Stomach smooth muscle (tissue), 2 donors: ENCODE measurements around the gene WWTR1.

ENCODE experiments used
- H3K27ac ChIP-seq: one replicate; pipeline ENCODE4 v1.7.0; 2013; ENCODE audit warnings: mild to moderate bottlenecking, low read length, inconsistent platforms
- H3K27me3 ChIP-seq, 2 donors: one replicate each; pipeline ENCODE4 v1.7.0; 2013; ENCODE audit warnings: low read length in 2 of 2; ENCODE audit not compliant: insufficient read depth in 2 of 2, control insufficient read depth in 1 of 2
- H3K36me3 ChIP-seq, 2 donors: one replicate each; pipeline ENCODE4 v1.7.0; 2013; ENCODE audit warnings: low read length in 2 of 2; ENCODE audit not compliant: control insufficient read depth in 2 of 2, insufficient read depth in 2 of 2
- H3K4me1 ChIP-seq: one replicate; pipeline ENCODE4 v1.7.0; 2013; ENCODE audit warnings: low read length; ENCODE audit not compliant: control insufficient read depth, insufficient read depth
- H3K4me3 ChIP-seq, 2 donors: one replicate each; pipeline ENCODE4 v1.7.0; 2013; ENCODE audit warnings: low read length in 2 of 2
- H3K9ac ChIP-seq, 2 donors: one replicate each; pipeline ENCODE4 v1.7.0; 2013; ENCODE audit warnings: low read length in 2 of 2, mild to moderate bottlenecking in 1 of 2
- H3K9me3 ChIP-seq, 2 donors: one replicate each; pipeline ENCODE4 v1.7.0; 2013; ENCODE audit warnings: low read length in 2 of 2; ENCODE audit not compliant: control insufficient read depth in 2 of 2
- donor health status: healthy.
- donor health status: Pancreatic carcinoma.

Gene WWTR1

DNA sequence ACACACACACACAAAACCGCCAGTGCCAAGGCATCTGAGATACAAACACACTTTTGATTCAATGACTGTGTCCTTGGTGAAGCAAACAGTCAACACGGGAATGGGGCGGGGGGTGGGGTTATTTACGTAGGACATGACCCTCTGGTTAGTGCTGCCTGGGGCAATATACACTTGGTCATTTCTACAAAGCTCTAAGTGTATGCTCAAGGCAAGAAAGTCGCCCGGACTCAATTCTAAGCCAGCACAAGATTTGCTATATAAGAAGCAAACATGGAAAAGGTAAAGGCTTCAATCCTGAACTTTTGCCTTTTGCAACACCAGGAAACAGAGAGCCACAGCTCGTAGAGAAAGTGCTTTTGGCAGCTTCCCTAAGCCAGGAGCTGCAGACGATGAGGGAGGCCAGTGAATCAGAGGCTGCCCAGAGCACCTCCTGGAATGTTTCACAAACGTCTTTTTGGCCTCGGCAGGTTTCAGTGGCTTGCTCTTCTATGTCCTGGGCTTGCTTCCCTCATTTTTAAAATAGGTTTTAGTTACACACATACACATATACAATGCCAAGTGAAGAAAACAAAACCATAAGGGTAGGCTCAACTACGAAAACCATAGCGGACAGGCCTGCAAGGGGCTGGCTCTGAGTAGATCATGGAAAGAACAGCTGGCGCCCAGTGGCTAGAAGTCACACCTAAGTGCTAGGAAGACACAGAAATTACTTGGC lies 109.7 kb downstream of the WWTR1 start:
- H3K9ac ChIP-seq = peak overlapping the region; percentile 55 to 59
- H3K4me1 ChIP-seq = peaks cover 24% of the 10 kb centered on the region

DNA sequence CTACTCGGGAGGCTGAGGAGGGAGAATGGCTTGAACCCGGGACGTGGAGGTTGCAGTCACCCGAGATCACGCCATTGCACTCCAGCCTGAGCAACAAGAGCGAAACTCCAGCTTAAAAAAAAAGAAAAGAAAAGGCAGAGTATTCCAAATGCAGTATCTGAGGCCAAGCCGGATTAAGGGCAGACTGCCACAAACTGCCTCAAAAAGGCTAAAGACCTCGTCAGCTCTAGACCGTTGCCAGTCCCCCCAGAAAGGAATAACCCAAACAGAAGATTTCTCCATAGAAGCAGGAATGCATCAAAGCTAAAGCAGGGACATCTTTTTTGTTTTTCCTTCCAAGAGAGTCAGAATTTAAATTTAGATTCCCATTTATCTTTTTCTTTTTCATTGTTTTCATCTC lies 110.4 kb downstream of the WWTR1 start:
- Histone ChIP-seq H3K27ac (peak overlapping the region; percentile 92), H3K4me1 (peaks cover 25% of the 10 kb centered on the region), H3K9ac (peak overlapping the region; percentile 6 to 39), H3K36me3 (no peaks in the 10 kb centered on the region), H3K27me3 (no peaks in the 10 kb centered on the region), H3K9me3 (no peaks in the 10 kb centered on the region), H3K4me3 (peak overlapping the region; percentile 23 to 62)

More for the DNA sequence above, 109.7 kb downstream of the WWTR1 start:
- Histone ChIP-seq H3K4me3 (peak overlapping the region; percentile 14 to 54), H3K36me3 (no peaks in the 10 kb centered on the region), H3K27ac (peak overlapping the region; percentile 92), H3K27me3 (no peaks in the 10 kb centered on the region), H3K9me3 (no peaks in the 10 kb centered on the region)

DNA sequence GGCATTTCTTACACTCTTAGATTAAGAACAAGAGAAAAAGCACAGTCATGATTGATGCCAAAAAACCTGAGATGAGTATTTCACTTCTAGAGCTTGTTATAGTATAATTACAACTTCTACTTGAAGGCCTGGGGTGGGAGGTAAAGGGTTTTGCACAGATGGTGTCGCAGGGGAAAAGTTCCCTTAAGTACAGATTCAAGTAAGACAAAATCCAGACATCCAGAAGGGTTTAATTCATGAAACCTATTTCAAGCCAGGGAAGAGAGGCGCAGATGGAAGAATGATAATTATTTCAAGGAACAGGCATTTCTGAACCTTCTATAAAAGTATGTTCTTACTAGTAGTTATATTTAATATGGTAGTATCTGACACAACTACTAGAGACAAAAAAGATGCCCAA lies 112.8 kb downstream of the WWTR1 start:
- peak overlapping the region; percentile 18 for H3K27ac ChIP-seq

DNA sequence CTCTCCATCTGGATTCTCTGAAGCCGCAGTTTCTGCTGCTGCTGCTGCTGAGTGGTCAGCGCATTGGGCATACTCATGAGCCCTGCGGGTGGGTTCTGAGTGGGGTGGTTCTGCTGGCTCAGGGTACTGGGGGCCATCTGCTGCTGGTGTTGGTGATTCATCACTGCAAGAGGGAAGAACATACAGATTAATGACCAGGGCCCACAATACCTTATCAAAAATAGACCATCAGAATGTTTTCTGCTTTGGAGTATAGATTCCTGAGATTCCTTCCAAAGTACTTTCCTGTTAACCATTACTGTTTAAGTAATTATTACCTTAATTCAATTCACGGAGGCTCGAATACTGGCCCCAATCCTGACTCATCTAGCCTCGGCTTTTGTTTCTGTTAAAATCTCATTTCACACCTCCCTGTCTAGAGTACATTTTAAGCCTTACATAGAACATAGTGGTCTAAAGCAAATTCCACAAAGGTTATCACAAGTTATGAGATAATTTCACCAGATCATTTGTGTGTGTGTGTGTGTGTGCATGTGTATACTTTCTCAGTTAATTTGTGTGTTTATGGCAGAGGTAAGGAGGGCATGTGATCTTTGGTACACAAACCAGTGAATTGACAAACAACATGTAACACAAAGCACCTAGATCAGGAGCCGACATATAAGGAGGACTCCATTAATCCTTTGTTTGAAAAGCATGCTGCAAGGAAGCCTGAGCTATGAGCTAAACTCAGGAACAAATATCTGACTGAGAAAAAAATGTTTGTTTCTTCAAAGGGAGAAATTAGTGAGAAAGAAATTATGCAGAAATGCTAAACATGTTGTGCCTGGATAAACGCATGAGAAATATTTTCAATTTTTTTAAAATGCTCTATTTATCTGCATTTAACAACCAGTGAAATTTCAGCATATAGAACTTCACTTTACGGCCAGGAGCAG lies 115.2 kb downstream of the WWTR1 start:
- Histone ChIP-seq H3K27me3 (no peaks in the 10 kb centered on the region), H3K9me3 (no peaks in the 10 kb centered on the region), H3K4me1 (peaks cover 33% of the 10 kb centered on the region), H3K4me3 (no peak overlapping the region), H3K36me3 (peaks cover 8 to 12% of the 10 kb centered on the region in 2 donors), H3K27ac (no peak overlapping the region), H3K9ac (no peak overlapping the region)

More for the DNA sequence above, 112.8 kb downstream of the WWTR1 start:
- Histone ChIP-seq H3K9ac (no peak overlapping the region), H3K27me3 (no peaks in the 10 kb centered on the region), H3K4me1 (peaks cover 34% of the 10 kb centered on the region), H3K9me3 (no peaks in the 10 kb centered on the region), H3K36me3 (peaks cover 8 to 12% of the 10 kb centered on the region in 2 donors), H3K4me3 (no peak overlapping the region)

DNA sequence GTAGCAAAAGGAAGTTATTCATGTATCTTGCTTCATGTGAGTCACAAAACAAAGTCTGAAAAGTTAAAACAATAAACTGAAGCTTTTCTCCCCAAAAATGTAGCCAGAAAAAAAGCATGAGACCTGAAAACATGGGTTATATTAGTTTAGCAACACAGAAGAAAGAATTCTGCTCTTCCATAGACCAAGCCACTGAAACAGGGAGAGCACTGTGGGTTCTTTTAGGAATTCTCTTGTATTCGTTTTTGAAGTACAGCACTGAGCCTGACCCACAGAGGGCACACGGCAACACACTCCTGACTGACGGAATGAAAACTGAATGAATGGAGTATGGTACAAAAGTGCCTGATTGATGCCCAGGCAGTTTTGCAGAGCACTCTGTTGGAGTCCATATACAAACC lies 116.7 kb downstream of the WWTR1 start:
- Histone ChIP-seq H3K9me3 (no peaks in the 10 kb centered on the region), H3K4me3 (no peak overlapping the region), H3K36me3 (peaks cover 8 to 12% of the 10 kb centered on the region in 2 donors), H3K4me1 (peaks cover 29% of the 10 kb centered on the region), H3K27me3 (no peaks in the 10 kb centered on the region), H3K9ac (no peak overlapping the region), H3K27ac (no peak overlapping the region)

DNA sequence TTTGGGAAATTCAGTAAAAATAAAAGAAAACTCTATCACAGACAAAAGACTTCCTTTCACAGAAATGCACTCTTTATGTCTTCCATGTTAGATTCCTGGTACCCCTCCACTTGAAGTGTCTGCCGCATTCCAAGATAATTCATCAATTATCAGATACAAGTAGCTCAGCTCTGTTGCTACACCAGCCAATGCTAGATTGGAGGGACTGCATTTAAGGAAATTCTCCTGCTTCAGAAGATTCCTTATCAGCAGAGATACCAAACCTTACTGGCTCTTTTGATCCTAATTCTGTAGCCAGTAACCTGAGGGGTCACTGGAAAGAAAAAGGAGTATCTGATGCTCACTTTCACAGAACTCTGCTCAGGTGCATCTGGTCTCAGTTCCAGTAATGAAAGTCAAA lies 119.5 kb downstream of the WWTR1 start:
- Histone ChIP-seq H3K27ac (no peak overlapping the region), H3K9ac (no peak overlapping the region), H3K36me3 (peaks cover 8 to 12% of the 10 kb centered on the region in 2 donors), H3K4me1 (peaks cover 53% of the 10 kb centered on the region), H3K9me3 (no peaks in the 10 kb centered on the region), H3K27me3 (no peaks in the 10 kb centered on the region), H3K4me3 (no peak overlapping the region)

DNA sequence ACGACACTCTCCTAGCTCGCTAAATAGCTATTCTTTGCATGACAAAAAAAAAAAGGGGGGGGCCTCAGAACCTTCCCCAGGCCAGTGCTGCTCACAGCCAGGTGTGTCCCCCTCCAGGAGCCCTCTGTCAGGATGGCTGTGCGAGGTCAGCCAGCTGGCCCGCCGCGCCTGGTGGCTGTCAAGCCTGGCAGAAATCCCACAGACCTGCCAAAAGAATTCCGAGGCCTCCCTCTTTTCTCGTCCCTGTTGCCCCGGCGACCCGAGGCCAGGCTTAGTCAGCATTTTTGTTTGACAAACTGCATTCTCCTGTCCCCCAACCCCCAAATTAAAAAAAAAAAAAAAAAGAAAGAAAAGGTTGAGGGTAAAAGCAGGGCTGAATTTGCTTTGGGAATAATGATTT lies 121.4 kb downstream of the WWTR1 start:
- peak overlapping the region in 1 of 2 donors; percentile 32 for H3K9ac ChIP-seq
- no peaks in the 10 kb centered on the region for H3K9me3 ChIP-seq
- peak overlapping the region; percentile 7 to 41 for H3K4me3 ChIP-seq
- H3K27me3 ChIP-seq = no peaks in the 10 kb centered on the region
- H3K36me3 ChIP-seq = peaks cover 0 to 4% of the 10 kb centered on the region in 2 donors
- peak overlapping the region; percentile 73 for H3K27ac ChIP-seq
- peaks cover 54% of the 10 kb centered on the region for H3K4me1 ChIP-seq

DNA sequence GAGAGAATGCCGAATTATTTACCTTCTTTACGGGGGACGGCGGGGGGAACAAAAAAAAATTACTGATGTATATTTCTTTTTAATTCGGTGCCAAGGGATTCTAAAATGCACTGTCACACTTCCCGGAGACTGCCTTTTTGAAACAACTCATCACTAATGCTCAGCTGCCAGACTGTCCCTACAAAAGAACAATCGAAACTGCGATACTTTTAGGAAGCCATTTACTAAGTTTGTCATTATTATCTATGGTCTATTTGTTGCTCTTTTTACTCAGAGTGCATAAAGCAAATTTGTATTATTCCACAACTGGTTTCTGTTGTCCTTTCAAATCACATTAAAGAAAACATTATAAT lies 122.5 kb downstream of the WWTR1 start:
- H3K4me1 ChIP-seq = peaks cover 51% of the 10 kb centered on the region

DNA sequence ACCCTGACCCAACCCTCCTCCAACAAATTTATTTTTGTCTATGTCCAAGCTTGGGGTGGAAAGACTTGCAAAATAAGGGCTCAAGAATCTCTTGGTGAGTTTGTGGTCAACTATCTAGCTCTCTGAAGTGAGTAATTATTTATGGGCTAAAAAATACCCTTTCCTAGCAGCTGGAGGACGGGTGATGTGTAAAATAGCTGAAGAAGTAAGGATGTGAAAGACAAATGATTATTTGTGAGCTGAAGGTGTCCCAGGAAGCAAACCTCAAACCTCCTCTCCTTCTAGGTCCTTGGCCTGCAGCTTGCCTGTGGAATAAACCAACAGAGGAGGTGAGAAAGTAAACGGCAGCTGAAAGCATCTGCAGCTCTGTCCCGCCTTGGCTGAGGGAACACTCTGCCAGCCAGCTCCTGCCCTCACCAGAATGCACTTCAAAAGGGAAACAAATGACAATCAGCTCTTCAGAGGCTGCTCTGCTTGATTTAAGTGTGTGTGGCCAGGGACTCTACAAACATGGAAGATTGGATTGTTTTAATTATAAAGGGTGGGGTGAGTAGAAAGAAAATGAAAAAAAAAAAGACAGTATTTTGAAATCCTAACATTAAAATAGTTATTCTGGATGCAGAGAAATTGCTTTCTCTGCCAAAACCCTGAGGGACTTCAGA lies 123.0 kb downstream of the WWTR1 start:
- H3K27ac ChIP-seq = peak overlapping the region; percentile 73
- no peaks in the 10 kb centered on the region for H3K9me3 ChIP-seq
- H3K27me3 ChIP-seq = no peaks in the 10 kb centered on the region
- H3K4me1 ChIP-seq = peaks cover 47% of the 10 kb centered on the region
- peak overlapping the region in 1 of 2 donors; percentile 32 for H3K9ac ChIP-seq
- H3K36me3 ChIP-seq = no peaks in the 10 kb centered on the region
- peak overlapping the region; percentile 33 to 35 for H3K4me3 ChIP-seq

More for the DNA sequence above, 122.5 kb downstream of the WWTR1 start:
- Histone ChIP-seq H3K4me3 (peak overlapping the region; percentile 33 to 35), H3K9ac (peak overlapping the region in 1 of 2 donors; percentile 32), H3K36me3 (no peaks in the 10 kb centered on the region), H3K27me3 (no peaks in the 10 kb centered on the region), H3K9me3 (no peaks in the 10 kb centered on the region), H3K27ac (peak overlapping the region; percentile 73)

DNA sequence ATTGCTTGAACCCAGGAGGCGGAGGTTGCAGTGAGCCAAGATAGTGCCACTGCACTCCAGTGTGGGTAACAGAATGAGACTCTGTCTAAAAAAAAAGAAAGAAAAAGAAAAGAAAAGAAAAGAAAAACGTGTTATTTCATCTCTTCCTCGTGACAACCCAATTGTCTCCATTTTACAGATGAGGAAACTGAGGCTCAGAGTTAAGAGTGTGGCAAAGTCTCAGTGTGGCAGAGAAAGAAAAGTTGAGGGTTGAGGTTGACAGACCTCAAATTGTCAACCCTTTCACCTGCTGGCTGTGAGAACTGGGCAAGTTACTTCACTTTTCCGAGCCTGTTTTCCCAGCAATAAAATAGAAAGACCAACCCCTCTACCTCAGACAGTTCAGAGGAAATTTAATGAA lies 123.7 kb downstream of the WWTR1 start:
- H3K9ac ChIP-seq = peak overlapping the region in 1 of 2 donors; percentile 0
- H3K27ac ChIP-seq = peak overlapping the region; percentile 73
- H3K4me1 ChIP-seq = peaks cover 41% of the 10 kb centered on the region
- H3K36me3 ChIP-seq = no peaks in the 10 kb centered on the region
- no peaks in the 10 kb centered on the region for H3K9me3 ChIP-seq
- H3K4me3 ChIP-seq = no peak overlapping the region
- H3K27me3 ChIP-seq = no peaks in the 10 kb centered on the region
